ENCODE measurements around the gene GZMB. TPM values are rescaled to one million over a fixed set of nuclear protein-coding genes. Genes with fewer than 3 reads are reported as not detected.
A peak's percentile ranks its signal among the peaks of the same experiment; 100 is the strongest.

The GZMB gene
- total and polyA plus RNA-seq, 7 experiments from 2014 or later: 1.00 to 692 (median 3.0) TPM

GRCh38 chr14:24630087-24630871, 3.7 kb downstream of the GZMB start:
- Mint-ChIP-seq H3K4me1 (peaks cover 0 to 67% (median 0%) of the 10 kb centered on the region in 7 donors), H3K4me3 (peak overlapping the region in 2 of 10 donors; percentile 40 to 96), H3K27me3 (peaks cover 0 to 5% (median 0%) of the 10 kb centered on the region in 5 donors), H3K36me3 (peaks cover 0 to 52% (median 0%) of the 10 kb centered on the region in 5 donors), H3K27ac (peak overlapping the region in 3 of 9 donors; percentile 22 to 83 (median 60)), H3K9me3 (peaks cover 0 to 4% (median 0%) of the 10 kb centered on the region in 11 donors)
- DNase-seq (no peak), ATAC-seq (no peak)
- H3K4me3 ChIP-seq (ENCODE audit: low read length): no peak overlapping the region
- ChIA-PET CTCF (no interaction called here), POLR2A (no interaction called here)
- H3K27ac ChIP-seq (ENCODE audit: low read depth, low read length): no peak overlapping the region
- intact Hi-C loops (cut with micrococcal nuclease): no loop called here
- H3K27me3 ChIP-seq (ENCODE audit: control insufficient read depth in 2 of 2, insufficient read depth in 2 of 2, low read length in 2 of 2): no peaks in the 10 kb centered on the region
- H3K36me3 ChIP-seq (ENCODE audit: control insufficient read depth in 2 of 3, insufficient read depth in 3 of 3, low read length in 3 of 3): no peaks in the 10 kb centered on the region
- no peaks in the 10 kb centered on the region for H3K9me3 ChIP-seq (ENCODE audit: control insufficient read depth in 2 of 3, low read length in 3 of 3)
- peaks cover 0 to 11% of the 10 kb centered on the region in 2 donors for H3K4me1 ChIP-seq (ENCODE audit: control insufficient read depth in 2 of 2, insufficient read depth in 2 of 2, low read length in 2 of 2)

GRCh38 chr14:24629521-24629920, 4.5 kb downstream of the GZMB start:
- peaks cover 0 to 8% of the 10 kb centered on the region in 2 donors for H3K4me1 ChIP-seq (ENCODE audit: control insufficient read depth in 2 of 2, insufficient read depth in 2 of 2, low read length in 2 of 2)
- Mint-ChIP-seq H3K4me3 (peak overlapping the region in 2 of 10 donors; percentile 34 to 96), H3K9me3 (peaks cover 0 to 8% (median 0%) of the 10 kb centered on the region in 11 donors), H3K27ac (peak overlapping the region in 1 of 9 donors; percentile 83), H3K36me3 (peaks cover 0 to 57% (median 0%) of the 10 kb centered on the region in 5 donors), H3K27me3 (peaks cover 0 to 5% (median 0%) of the 10 kb centered on the region in 5 donors), H3K4me1 (peaks cover 0 to 65% (median 0%) of the 10 kb centered on the region in 7 donors)
- POLR2A ChIA-PET: no interaction called here
- H3K27ac ChIP-seq (ENCODE audit: low read depth, low read length): no peak overlapping the region
- CTCF ChIA-PET: no interaction called here
- ATAC-seq (no peak), DNase-seq (no peak)
- no peaks in the 10 kb centered on the region for H3K27me3 ChIP-seq (ENCODE audit: control insufficient read depth in 2 of 2, insufficient read depth in 2 of 2, low read length in 2 of 2)
- H3K9me3 ChIP-seq (ENCODE audit: control insufficient read depth in 2 of 3, low read length in 3 of 3): no peaks in the 10 kb centered on the region
- intact Hi-C loops (cut with micrococcal nuclease): no loop called here
- H3K4me3 ChIP-seq (ENCODE audit: low read length): no peak overlapping the region
- H3K36me3 ChIP-seq (ENCODE audit: control insufficient read depth in 2 of 3, insufficient read depth in 3 of 3, low read length in 3 of 3): no peaks in the 10 kb centered on the region

GRCh38 chr14:24613747-24614146, 20.2 kb downstream of the GZMB start:
- no peak for DNase-seq
- peaks cover 0 to 10% (median 0%) of the 10 kb centered on the region in 5 donors for H3K36me3 Mint-ChIP-seq
- ChIA-PET POLR2A (no interaction called here), CTCF (no interaction called here)
- ATAC-seq: no peak
- Histone ChIP-seq H3K27me3 (ENCODE audit: control insufficient read depth in 2 of 2, insufficient read depth in 2 of 2, low read length in 2 of 2) (no peaks in the 10 kb centered on the region), H3K36me3 (ENCODE audit: control insufficient read depth in 2 of 3, insufficient read depth in 3 of 3, low read length in 3 of 3) (no peaks in the 10 kb centered on the region), H3K4me3 (ENCODE audit: low read length) (no peak overlapping the region), H3K4me1 (ENCODE audit: control insufficient read depth in 2 of 2, insufficient read depth in 2 of 2, low read length in 2 of 2) (peaks cover 0 to 41% of the 10 kb centered on the region in 2 donors), H3K9me3 (ENCODE audit: control insufficient read depth in 2 of 3, low read length in 3 of 3) (no peaks in the 10 kb centered on the region), H3K27ac (ENCODE audit: low read depth, low read length) (no peak overlapping the region)
- H3K27ac Mint-ChIP-seq: peak overlapping the region in 1 of 9 donors; percentile 51
- peaks cover 0 to 38% (median 0%) of the 10 kb centered on the region in 7 donors for H3K4me1 Mint-ChIP-seq
- intact Hi-C loops (cut with micrococcal nuclease): no loop called here
- H3K4me3 Mint-ChIP-seq: no peak overlapping the region
- H3K27me3 Mint-ChIP-seq: no peaks in the 10 kb centered on the region
- peaks cover 0 to 9% (median 0%) of the 10 kb centered on the region in 11 donors for H3K9me3 Mint-ChIP-seq

GRCh38 chr14:24613241-24613640, 20.7 kb downstream of the GZMB start:
- H3K27ac Mint-ChIP-seq: no peak overlapping the region
- no peak for DNase-seq
- H3K9me3 Mint-ChIP-seq: peaks cover 0 to 8% (median 0%) of the 10 kb centered on the region in 11 donors
- no peak overlapping the region for H3K4me3 ChIP-seq (ENCODE audit: low read length)
- no peaks in the 10 kb centered on the region for H3K36me3 ChIP-seq (ENCODE audit: control insufficient read depth in 2 of 3, insufficient read depth in 3 of 3, low read length in 3 of 3)
- peaks cover 0 to 46% of the 10 kb centered on the region in 2 donors for H3K4me1 ChIP-seq (ENCODE audit: control insufficient read depth in 2 of 2, insufficient read depth in 2 of 2, low read length in 2 of 2)
- peaks cover 0 to 44% (median 0%) of the 10 kb centered on the region in 7 donors for H3K4me1 Mint-ChIP-seq
- no peaks in the 10 kb centered on the region for H3K27me3 ChIP-seq (ENCODE audit: control insufficient read depth in 2 of 2, insufficient read depth in 2 of 2, low read length in 2 of 2)
- no peaks in the 10 kb centered on the region for H3K27me3 Mint-ChIP-seq
- H3K36me3 Mint-ChIP-seq: peaks cover 0 to 7% (median 0%) of the 10 kb centered on the region in 5 donors
- ChIA-PET CTCF (no interaction called here), POLR2A (no interaction called here)
- H3K4me3 Mint-ChIP-seq: no peak overlapping the region
- ATAC-seq: no peak
- H3K9me3 ChIP-seq (ENCODE audit: control insufficient read depth in 2 of 3, low read length in 3 of 3): no peaks in the 10 kb centered on the region
- intact Hi-C loops (cut with micrococcal nuclease): no loop called here
- H3K27ac ChIP-seq (ENCODE audit: low read depth, low read length): no peak overlapping the region

- H3K27me3 Mint-ChIP-seq: no peaks in the 10 kb centered on the region
- Histone ChIP-seq H3K4me3 (ENCODE audit: low read length) (no peak overlapping the region), H3K9me3 (ENCODE audit: control insufficient read depth in 2 of 3, low read length in 3 of 3) (no peaks in the 10 kb centered on the region), H3K4me1 (ENCODE audit: control insufficient read depth in 2 of 2, insufficient read depth in 2 of 2, low read length in 2 of 2) (peaks cover 0 to 57% of the 10 kb centered on the region in 2 donors), H3K36me3 (ENCODE audit: control insufficient read depth in 2 of 3, insufficient read depth in 3 of 3, low read length in 3 of 3) (no peaks in the 10 kb centered on the region), H3K27ac (ENCODE audit: low read depth, low read length) (no peak overlapping the region), H3K27me3 (ENCODE audit: control insufficient read depth in 2 of 2, insufficient read depth in 2 of 2, low read length in 2 of 2) (no peaks in the 10 kb centered on the region)
- H3K9me3 Mint-ChIP-seq: peaks cover 0 to 8% (median 0%) of the 10 kb centered on the region in 11 donors
- intact Hi-C loops (cut with micrococcal nuclease): no loop called here
- peak overlapping the region in 1 of 9 donors; percentile 39 for H3K27ac Mint-ChIP-seq
- H3K36me3 Mint-ChIP-seq: peaks cover 0 to 1% (median 0%) of the 10 kb centered on the region in 5 donors
- H3K4me3 Mint-ChIP-seq: no peak overlapping the region
- peaks cover 0 to 54% (median 0%) of the 10 kb centered on the region in 7 donors for H3K4me1 Mint-ChIP-seq
- CTCF ChIA-PET: no interaction called here
- POLR2A ChIA-PET: interaction anchor here (0.8 kb wide), 1 partner anchor 47 kb away, joined by 5 read pairs; no protein-coding TSS in a partner anchor
- ATAC-seq: no peak
- no peak for DNase-seq
These were observed 21.8 kb downstream of the GZMB start for GRCh38 chr14:24612196-24612595.

- ATAC-seq (peak; percentile 73), DNase-seq (no peak)
- H3K9me3 ChIP-seq (ENCODE audit: control insufficient read depth in 2 of 3, low read length in 3 of 3): no peaks in the 10 kb centered on the region
- ChIA-PET POLR2A (no interaction called here), CTCF (interaction anchor here (1.1 kb wide), 1 partner anchor 69 kb away, joined by 3 read pairs; no protein-coding TSS in a partner anchor)
- Mint-ChIP-seq H3K27me3 (no peaks in the 10 kb centered on the region), H3K9me3 (peaks cover 0 to 8% (median 0%) of the 10 kb centered on the region in 11 donors), H3K4me1 (peaks cover 0 to 77% (median 3%) of the 10 kb centered on the region in 7 donors), H3K27ac (peak within 1 kb of the TSS in 2 of 9 donors; percentile 39 to 72), H3K36me3 (peaks cover 0 to 3% (median 0%) of the 10 kb centered on the region in 5 donors), H3K4me3 (peak within 1 kb of the TSS in 2 of 10 donors; percentile 51 to 54)
- H3K27me3 ChIP-seq (ENCODE audit: control insufficient read depth in 2 of 2, insufficient read depth in 2 of 2, low read length in 2 of 2): no peaks in the 10 kb centered on the region
- no peak within 1 kb of the TSS for H3K27ac ChIP-seq (ENCODE audit: low read depth, low read length)
- H3K4me3 ChIP-seq (ENCODE audit: low read length): peak within 1 kb of the TSS; percentile 40
- no peaks in the 10 kb centered on the region for H3K36me3 ChIP-seq (ENCODE audit: control insufficient read depth in 2 of 3, insufficient read depth in 3 of 3, low read length in 3 of 3)
- H3K4me1 ChIP-seq (ENCODE audit: control insufficient read depth in 2 of 2, insufficient read depth in 2 of 2, low read length in 2 of 2): peaks cover 0 to 76% of the 10 kb centered on the region in 2 donors
- intact Hi-C loops (cut with micrococcal nuclease): loop anchor here (5.0 kb wide), 2 partner anchors 83 to 523 kb away; no protein-coding TSS in a partner anchor
These were observed 24.2 kb downstream of the GZMB start, which contains the start of gene GZMH for GRCh38 chr14:24609655-24610344. GZMH (minus strand) TSS chr14:24609685; CDS start chr14:24609613, 72 bp downstream.

Data from naive thymus-derived CD4-positive, alpha-beta T cell (primary cell).